GM19239 (cell line): ENCODE results near the gene ZKSCAN2.

Experiments
- DNase-seq: peaks from one replicate; pipeline ENCODE4 v3.0.0; 2011; ENCODE audit warnings: low spot score; ENCODE audit not compliant: insufficient read length
- FAIRE-seq: peaks from 2 replicates; lab custom pipeline; 2011; peaks lifted over from hg19 to GRCh38; lab: Jason Lieb, UNC

Gene ZKSCAN2

DNA sequence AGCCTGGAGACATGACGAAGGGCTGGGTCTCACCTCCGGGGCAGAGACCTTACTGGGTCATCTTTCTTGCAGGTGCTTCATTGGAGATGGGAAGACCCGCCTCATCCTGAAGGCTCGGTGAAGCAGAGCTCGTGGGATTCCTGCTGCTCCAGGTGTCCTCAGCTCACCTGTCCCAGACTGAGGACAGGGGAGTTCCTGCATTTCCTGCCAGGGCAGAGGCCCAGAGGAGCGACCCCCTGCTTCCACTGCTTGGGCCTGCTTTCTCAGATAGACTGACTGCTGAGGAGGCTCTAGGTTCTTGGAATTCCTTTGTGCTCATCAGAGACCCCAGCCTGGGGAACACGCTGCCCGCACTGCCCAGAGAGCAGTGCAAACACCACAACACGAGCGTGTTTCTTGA, 29.3 kb downstream of the ZKSCAN2 start:
- no peak for FAIRE-seq
- DNase-seq, result no peak

DNA sequence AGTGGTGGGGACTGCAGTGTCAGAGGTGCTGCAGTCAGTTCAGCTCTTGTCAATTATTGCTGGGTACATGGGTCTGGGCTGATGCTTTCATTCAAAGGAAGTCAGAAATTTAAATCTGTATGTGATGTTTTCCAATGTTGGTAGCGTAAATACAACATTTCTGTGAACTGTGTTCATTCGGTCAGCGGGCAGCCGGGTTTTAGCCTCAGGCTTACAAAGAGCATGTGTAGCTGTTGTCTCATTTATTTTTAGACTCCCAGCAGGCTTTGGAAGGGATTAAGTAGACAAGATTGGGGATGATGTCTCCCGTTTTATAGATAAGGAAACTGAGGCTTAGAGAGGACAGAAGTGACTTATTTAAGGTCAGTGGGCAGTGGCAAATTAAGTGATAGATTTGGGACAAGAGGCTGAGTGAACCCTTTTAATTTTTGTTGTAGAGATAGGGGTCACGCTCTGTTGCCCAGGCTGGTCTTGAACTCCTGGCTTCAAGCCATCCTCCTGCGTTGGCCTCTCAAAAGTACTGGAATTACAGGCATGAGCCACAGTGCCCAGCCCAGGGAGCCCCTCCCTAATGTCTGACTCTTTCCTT, 32.8 kb downstream of the ZKSCAN2 start:
- no peak for DNase-seq
- FAIRE-seq, result no peak

DNA sequence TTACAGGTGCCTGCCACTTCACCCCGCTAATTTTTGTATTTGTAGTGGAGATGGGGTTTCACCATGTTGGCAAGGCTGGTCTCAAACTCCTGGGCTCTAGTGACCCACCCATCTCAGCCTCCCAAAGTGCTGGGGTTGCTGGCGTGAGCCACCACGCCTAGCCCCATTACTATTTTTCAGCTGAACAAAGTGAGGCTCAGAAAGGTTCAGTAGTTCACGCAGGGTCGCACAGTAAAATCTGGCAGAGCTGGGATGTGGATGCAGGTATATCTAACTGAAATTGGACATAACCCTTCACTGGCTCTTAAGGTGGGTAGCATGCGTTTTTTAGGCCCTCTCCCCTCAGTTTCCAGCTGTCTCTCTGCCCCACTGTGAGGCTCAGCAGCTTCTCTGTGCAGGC, 33.7 kb downstream of the ZKSCAN2 start:
- DNase-seq, result no peak
- no peak for FAIRE-seq

DNA sequence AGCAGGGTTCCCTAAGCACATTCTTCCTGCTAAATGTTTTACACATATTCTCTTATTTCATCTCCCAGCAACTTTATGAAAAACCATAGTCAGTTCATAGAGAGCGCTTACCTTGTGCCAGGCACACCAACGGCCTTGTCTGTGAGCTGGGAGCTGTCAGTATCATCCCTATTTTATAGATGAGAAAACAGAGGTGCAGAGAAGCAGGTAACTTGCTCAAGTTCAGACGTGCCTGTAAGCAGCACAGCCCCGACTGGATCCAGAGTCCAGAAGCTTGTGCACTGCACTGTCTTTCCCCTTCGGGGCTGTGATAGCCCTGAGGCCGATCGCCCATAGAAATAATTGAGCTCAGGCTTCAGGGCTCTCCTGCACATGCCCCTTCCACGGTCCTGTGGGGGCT, 34.7 kb downstream of the ZKSCAN2 start:
- DNase-seq (no peak), FAIRE-seq (no peak)

DNA sequence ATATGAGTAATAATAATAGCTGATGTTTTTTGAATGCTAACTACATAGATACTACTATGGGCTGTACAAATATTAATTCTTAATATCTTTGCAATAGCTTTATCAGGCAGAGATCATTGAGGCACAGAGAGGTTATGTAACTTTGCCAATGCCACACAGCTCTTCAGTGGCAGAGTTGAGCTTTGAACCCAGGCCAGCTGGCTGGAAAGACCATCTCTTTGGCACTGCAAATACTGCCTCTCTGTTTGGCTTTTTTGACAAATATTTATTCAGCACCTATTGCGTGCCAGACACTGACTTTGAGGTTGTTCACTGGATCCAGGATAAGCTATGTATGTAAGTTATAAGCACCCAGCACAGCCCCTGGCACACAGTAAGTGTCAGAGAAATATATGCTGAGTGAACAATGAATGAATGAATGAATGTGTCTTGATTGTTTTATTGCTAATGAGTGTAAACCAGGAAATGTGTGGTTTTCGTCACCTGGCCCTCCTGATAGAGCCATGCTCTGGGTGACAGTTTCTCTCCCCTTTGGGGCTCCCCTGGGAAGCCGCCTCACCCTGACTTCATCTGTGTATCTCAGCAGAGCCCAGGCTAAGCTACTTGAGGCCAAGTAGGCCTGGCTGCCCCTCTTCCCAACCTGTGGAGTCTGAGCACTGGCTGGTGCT, 38.4 kb downstream of the ZKSCAN2 start:
- FAIRE-seq, result no peak
- no peak for DNase-seq

DNA sequence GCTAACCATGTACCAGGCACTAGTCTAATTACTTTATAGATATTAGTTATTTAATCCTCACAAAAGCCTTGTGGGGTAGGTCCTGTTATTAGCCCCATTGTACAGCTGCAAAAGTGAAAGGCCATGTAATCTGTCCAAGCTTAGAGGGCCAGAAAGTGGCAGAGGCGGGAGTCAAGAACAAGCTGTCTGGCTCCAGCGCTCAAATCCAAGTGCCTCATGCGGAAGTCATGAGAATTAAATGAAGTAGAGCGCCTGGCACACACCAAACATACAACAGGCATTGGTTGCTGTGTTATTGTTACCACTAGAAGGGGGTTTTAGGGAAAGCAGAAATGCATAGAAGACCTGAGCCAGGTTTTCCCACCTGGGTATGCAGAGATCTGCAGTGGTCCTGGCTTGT, 39.7 kb downstream of the ZKSCAN2 start:
- FAIRE-seq, result no peak

DNA sequence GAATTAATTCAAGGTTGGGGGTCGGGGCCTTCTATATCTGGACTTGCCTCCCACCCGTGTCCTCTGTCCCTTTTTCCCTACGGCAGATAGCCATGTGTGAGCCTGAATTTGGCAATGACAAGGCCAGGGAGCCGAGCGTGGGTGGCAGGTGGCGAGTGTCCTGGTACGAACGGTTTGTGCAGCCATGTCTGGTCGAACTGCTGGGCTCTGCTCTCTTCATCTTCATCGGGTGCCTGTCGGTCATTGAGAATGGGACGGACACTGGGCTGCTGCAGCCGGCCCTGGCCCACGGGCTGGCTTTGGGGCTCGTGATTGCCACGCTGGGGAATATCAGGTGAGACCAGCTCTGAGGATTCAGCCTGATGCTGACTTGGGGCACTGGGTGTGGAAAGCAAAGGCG, 40.5 kb downstream of the ZKSCAN2 start:
- DNase-seq (no peak), FAIRE-seq (no peak)

More for the DNA sequence above, 39.7 kb downstream of the ZKSCAN2 start:
- DNase-seq, result no peak

DNA sequence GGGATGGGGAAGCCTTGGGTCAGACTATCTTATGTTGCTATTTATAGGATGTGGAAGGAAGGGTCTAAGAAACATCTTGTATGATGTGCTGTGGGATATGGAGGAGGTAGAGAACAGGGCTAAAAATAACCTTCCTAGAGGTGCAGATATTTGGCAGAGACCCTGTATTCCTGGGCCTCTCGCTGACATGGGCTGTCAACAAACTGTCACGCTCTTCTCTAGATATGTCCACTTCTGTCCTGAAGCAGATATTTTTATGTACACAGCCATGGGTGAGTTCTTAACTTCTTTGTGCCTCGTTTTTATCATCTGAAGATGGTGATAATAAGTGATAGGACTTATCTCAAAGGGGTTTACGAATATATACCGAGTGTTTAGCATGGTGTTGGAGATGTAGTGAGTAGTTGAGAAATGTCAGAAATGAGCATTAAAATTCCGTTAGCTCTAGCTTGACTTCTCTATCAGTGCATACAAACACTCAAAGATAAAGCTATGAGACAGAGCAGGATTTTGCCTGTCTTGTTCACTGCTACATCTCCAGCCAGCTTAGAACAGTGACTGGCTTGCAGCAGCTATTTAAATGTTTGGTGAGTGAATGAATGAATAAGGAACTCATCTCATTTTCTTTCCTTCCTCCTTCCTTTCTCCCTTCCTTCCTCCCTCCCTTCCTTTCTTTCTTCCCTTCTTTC, 43.8 kb downstream of the ZKSCAN2 start:
- FAIRE-seq, result no peak
- DNase-seq, result no peak

DNA sequence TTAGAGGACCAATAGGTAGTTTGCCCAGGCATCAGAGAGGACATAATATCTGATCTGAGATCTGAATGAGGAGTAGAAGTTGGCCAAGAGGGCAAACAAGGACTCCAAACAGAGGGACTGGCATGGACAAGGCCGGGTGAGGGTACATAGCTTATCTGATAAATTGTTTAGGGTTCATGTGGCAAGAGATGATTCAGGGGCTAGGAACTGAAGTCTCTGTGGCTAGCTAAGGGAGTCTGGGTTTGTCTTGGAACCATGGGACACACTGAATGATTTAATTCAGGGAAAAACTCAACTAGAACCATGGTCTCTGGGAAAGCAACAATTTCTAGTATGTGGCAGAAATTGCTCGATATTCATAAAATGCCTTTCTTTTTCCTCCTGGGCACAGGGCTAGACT, 45.0 kb downstream of the ZKSCAN2 start:
- FAIRE-seq (no peak), DNase-seq (no peak)

DNA sequence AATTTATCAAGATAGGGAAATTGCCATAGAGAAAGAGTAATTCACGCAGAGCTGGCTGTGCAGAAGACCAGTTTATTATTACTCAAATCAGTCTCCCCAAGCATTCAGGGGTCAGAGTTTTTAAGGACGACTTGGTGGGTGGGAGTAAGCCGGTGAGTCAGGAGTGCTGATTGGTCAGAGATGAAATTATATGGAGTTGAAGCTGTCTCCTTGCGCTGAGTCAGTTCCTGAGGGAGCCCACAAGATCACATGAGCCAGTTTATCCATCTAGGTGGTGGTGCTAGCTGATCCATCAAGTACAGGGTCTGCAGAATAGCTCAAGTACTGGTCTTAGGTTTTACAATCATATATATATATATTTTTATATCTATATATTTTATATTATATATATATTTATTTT, 46.9 kb downstream of the ZKSCAN2 start:
- DNase-seq, result no peak
- no peak for FAIRE-seq

DNA sequence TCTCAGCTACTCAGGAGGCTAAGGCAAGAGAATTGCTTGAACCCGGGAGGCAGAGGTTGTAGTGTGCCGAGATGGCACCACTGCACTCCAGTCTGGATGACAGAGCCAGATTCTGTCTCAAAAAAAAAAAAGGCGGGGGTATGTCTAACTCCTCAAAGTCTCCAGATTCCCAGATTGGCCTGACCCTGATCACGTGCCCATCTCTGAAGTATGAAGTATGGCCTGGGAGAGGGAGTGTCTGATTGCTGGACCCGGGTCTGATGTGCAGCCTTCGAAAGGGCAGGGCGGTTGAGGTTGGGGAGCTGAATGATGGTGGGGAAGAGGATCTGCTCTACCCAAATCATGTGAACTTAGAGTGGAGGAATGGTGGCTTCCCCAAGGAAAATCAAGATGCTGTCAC, 58.2 kb downstream of the ZKSCAN2 start:
- no peak for DNase-seq

DNA sequence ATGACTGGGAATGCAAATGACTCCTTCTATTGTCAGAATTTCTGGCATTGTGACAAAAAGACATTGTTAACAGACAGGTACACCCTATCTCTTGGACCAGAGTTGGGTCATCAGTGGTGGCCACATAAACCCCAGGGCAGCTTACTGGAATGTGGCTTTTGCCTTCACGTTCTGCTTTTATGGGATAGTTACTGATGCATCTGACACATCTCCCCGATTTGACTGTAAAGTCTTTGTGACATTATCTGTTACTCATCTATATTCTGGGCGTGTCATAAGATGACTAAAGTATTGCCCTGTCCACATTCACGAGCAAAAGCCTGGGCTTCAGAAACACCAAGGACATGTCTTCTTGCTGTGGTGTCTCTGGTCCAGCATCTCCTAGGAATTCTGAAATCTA, 59.6 kb downstream of the ZKSCAN2 start:
- FAIRE-seq (no peak), DNase-seq (no peak)

More for the DNA sequence above, 58.2 kb downstream of the ZKSCAN2 start:
- no peak for FAIRE-seq

DNA sequence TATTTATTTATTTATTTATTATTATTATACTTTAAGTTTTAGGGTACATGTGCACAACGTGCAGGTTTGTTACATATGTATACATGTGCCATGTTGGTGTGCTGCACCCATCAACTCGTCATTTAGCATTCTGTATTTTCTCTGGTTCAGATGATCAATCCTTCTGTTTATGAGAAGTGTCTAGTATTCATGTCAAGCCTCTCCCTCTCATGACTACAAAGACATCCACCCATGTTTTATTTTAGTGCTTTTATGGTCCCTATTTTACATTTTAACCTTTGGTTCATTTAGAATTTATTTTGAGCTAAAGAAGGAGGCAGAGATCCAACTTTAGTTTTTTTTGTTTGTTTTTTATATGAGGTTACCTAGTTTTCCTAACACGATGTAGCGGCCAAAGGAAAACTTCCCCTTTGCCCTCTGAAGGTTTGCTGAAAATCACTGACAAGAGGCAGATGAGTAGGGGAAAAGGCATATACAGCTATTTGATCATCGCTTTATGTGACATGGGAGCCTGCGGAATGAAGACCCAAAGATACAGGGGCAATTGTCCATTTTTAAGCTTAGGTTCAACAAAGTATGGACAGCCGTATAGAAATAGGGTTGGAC, 63.3 kb downstream of the ZKSCAN2 start:
- DNase-seq (no peak), FAIRE-seq (no peak)

DNA sequence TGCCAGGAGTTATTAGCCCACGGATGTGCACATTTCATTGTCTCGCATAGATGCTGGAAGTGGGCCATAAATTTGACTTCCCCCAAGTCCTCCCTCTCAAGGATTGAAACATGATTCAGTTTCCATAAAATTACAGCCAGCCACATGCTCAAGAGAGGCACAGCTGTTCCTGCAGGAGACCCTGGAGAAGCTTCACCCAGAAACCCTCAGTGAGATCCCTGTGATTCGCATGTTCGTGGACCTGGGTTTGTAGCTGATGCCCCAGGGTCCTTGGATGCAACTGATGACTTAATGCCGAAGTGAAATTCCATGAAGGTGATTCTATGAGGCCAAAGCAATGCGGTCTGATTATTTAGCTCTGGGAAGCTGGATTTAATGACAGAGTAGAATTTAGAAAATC, 65.5 kb downstream of the ZKSCAN2 start:
- DNase-seq, result no peak
- FAIRE-seq, result no peak

DNA sequence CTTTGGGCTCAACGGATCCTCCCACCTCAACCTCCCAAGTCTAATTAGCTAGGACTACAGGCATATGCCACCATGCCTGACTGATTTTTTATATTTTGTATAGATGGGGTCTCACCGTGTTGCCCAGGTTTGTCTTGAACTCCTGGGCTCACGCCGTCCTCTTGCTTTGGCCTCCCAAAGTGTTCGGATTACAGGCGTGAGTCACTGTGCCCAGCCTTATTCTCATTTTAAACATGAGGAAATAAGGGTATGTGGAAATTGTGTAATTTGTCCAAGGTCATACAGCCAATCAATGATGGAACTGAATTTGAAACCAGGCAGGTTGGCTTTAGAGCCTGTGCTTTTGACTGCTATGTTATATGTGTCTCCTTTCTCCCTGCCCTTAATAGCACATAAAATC, 68.3 kb downstream of the ZKSCAN2 start:
- DNase-seq (no peak), FAIRE-seq (no peak)

DNA sequence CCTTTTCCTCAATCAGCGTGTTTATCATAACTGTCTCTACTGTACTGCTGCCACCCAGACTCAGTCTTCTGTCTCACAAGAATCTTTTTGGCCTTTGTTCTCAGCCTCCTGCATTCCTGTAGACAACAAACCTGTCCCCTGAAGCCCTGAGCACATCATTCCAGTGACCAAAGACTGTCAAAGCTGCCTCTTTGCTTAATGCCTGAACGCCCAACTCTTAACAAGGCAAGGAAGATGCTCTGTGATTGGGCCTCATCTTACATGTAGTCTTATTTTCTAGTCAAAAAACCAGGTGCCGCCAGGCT, 70.2 kb downstream of the ZKSCAN2 start:
- FAIRE-seq (no peak), DNase-seq (no peak)
